IPS-NIHi7 (cell line): ENCODE measurements around the gene BUD31.
"Not testable (repeated sequence)": the region's sequence is repeated elsewhere in the genome, so short reads cannot be mapped to it uniquely, and the experiment has no call there.

Experiments used
- DNase-seq: peaks from one replicate; pipeline ENCODE4 v3.0.0; 2012; ENCODE audit warnings: mixed read lengths; ENCODE audit errors: extremely low spot score

Gene BUD31

GRCh38 chr7:99431756-99432540 lies 23.2 kb downstream of the BUD31 start:
- DNase-seq: not testable (repeated sequence)

- no peak for DNase-seq
These were observed 24.4 kb downstream of the BUD31 start for GRCh38 chr7:99433158-99433557.

GRCh38 chr7:99437946-99438572 lies 29.3 kb downstream of the BUD31 start:
- DNase-seq: no peak

GRCh38 chr7:99438573-99439480 lies 30.1 kb downstream of the BUD31 start, which contains the start of the genes CPSF4 and PTCD1:
Gene CPSF4, plus strand, starts transcription at chr7:99438943. Its CDS starts 140 bp downstream, at chr7:99439083.
Gene PTCD1, minus strand, starts transcription at chr7:99438798. Its CDS starts 3,556 bp downstream, at chr7:99435242.
- DNase-seq: peak; percentile 99

- DNase-seq: no peak
These were observed 31.4 kb downstream of the BUD31 start for GRCh38 chr7:99440195-99440594.

GRCh38 chr7:99446096-99446495 lies 37.3 kb downstream of the BUD31 start:
- DNase-seq: no peak

GRCh38 chr7:99447943-99448342 lies 39.2 kb downstream of the BUD31 start:
- DNase-seq: no peak

GRCh38 chr7:99448855-99449254 lies 40.1 kb downstream of the BUD31 start:
- no peak for DNase-seq

GRCh38 chr7:99449326-99449725 lies 40.6 kb downstream of the BUD31 start:
- no peak for DNase-seq

GRCh38 chr7:99451936-99452335 lies 43.2 kb downstream of the BUD31 start:
- DNase-seq: no peak

GRCh38 chr7:99452541-99452940 lies 43.8 kb downstream of the BUD31 start:
- DNase-seq: no peak

- no peak for DNase-seq
These were observed 44.3 kb downstream of the BUD31 start for GRCh38 chr7:99453105-99453504.

GRCh38 chr7:99455874-99456273 lies 47.1 kb downstream of the BUD31 start:
- DNase-seq: no peak

GRCh38 chr7:99456288-99456687 lies 47.5 kb downstream of the BUD31 start:
- DNase-seq: no peak

- no peak for DNase-seq
These were observed 48.4 kb downstream of the BUD31 start for GRCh38 chr7:99457050-99457649.

- no peak for DNase-seq
These were observed 49.1 kb downstream of the BUD31 start for GRCh38 chr7:99457650-99458493.

GRCh38 chr7:99459087-99459486 lies 50.3 kb downstream of the BUD31 start:
- no peak for DNase-seq

GRCh38 chr7:99460651-99461050 lies 51.9 kb downstream of the BUD31 start:
- DNase-seq: no peak

GRCh38 chr7:99461221-99461620 lies 52.5 kb downstream of the BUD31 start:
- DNase-seq: no peak

GRCh38 chr7:99465421-99465768 lies 56.6 kb downstream of the BUD31 start:
- no peak for DNase-seq
